PC-9 (cell line): ENCODE measurements around the gene ITSN1.

Experiments used
- EZH2 ChIP-seq: fragments of 200-600 bp; sonication (generic); IDR thresholded peaks from 2 replicates; pipeline ENCODE4 v1.8.0; 2017; ENCODE audit warnings: antibody characterized with exemption, low read depth
- TF ChIP-seq, protein P1 (sequence below): fragments of 200-600 bp; sonication (generic); conservative IDR thresholded peaks from 2 replicates; pipeline ENCODE4 v1.6.1; 2017; ENCODE audit warnings: mixed run types, antibody characterized with exemption, mild to moderate bottlenecking, moderate library complexity

DNA sequence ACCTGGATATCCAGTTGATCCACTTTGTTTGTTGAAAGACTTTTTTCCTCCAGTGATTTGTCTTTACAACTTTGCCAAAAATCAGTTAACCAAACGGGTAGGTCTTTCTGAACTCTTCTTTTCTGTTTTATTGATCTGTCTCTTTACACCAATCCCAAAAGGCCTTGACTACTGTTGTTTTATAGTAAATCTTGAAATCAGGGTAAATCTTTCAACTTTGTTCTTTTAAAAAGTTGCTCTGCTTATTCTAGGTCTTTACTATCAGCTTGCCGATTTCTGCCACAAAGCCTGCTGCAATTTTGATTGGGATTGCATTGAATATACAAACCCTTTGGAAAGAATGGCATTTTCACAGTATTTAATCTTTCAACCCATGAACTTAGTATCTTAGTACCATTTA, 66.6 kb downstream of the ITSN1 start:
- TF ChIP-seq, protein P1, sequence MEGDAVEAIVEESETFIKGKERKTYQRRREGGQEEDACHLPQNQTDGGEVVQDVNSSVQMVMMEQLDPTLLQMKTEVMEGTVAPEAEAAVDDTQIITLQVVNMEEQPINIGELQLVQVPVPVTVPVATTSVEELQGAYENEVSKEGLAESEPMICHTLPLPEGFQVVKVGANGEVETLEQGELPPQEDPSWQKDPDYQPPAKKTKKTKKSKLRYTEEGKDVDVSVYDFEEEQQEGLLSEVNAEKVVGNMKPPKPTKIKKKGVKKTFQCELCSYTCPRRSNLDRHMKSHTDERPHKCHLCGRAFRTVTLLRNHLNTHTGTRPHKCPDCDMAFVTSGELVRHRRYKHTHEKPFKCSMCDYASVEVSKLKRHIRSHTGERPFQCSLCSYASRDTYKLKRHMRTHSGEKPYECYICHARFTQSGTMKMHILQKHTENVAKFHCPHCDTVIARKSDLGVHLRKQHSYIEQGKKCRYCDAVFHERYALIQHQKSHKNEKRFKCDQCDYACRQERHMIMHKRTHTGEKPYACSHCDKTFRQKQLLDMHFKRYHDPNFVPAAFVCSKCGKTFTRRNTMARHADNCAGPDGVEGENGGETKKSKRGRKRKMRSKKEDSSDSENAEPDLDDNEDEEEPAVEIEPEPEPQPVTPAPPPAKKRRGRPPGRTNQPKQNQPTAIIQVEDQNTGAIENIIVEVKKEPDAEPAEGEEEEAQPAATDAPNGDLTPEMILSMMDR, result no peak
- TF ChIP-seq EZH2, result no peak
